Effector memory CD4-positive, alpha-beta T cell (primary cell): ENCODE measurements around the gene VPS51.
"Not testable (repeated sequence)": the region's sequence is repeated elsewhere in the genome, so short reads cannot be mapped to it uniquely, and the experiment has no call there.

Experiments used
- DNase-seq, 3 donors: peaks; one replicate each; pipeline ENCODE4 v3.0.0-alpha.2; 2020
- H3K27ac ChIP-seq: 2 replicates; pipeline ENCODE4 v1.7.0; 2013; ENCODE audit warnings: mild to moderate bottlenecking, low read length, moderate library complexity; ENCODE audit not compliant: insufficient read depth, poor library complexity, severe bottlenecking
- H3K27me3 ChIP-seq: replicated peaks from 2 replicates; pipeline ENCODE4 v1.7.0; 2013; ENCODE audit warnings: mild to moderate bottlenecking, low read length; ENCODE audit not compliant: insufficient read depth, control insufficient read depth, poor library complexity, severe bottlenecking
- H3K36me3 ChIP-seq: 2 replicates; pipeline ENCODE4 v1.7.0; 2013; ENCODE audit warnings: mild to moderate bottlenecking, low read length, moderate library complexity; ENCODE audit not compliant: control insufficient read depth, insufficient read depth
- H3K4me1 ChIP-seq: 2 replicates; pipeline ENCODE4 v1.7.0; 2013; ENCODE audit warnings: low read length, mild to moderate bottlenecking; ENCODE audit not compliant: control insufficient read depth, insufficient read depth, poor library complexity, severe bottlenecking
- H3K4me3 ChIP-seq: 2 replicates; pipeline ENCODE4 v1.7.0; 2013; ENCODE audit warnings: low read length, low read depth, mild to moderate bottlenecking; ENCODE audit not compliant: insufficient read depth, poor library complexity, severe bottlenecking
- H3K9me3 ChIP-seq: 2 replicates; pipeline ENCODE4 v1.7.0; 2013; ENCODE audit warnings: mild to moderate bottlenecking, low read length, moderate library complexity; ENCODE audit not compliant: control insufficient read depth

Gene VPS51

DNA sequence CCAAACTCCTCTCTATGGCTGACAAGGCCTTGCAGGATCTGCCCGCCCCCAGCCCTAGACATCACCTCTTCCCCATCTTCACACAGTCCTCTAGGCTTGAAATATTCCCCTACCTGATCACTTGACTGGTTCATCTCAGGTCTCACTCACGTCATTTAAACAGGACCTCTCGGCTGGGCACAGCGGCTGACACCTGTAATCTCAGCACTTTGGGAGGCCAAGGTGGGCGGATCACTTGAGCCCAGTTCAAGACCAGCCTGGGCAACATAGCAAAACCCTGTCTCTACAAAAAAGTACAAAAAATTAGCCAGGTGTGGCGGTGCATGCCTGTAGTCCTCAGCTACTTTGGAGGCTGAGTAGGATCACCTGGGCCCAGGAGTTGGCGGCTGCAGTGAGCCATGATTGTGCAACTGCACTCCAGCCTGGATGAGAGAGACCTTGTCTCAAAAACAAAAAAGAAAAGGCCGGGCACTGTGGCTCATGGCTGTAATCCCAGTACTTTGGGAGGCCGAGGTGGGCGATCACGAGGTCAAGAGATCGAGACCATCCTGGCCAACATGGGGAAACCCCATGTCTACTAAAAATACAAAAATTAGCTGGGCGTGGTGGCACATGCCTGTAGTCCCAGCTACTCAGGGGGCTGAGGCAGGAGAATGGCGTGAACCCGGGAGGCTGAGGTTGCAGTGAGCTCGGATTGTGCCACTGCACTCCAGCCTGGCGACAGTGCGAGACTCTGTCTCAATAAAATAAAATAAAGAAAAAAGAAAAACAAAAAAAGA lies 23.1 kb downstream of the VPS51 start:
- not testable (repeated sequence) for DNase-seq, H3K9me3 ChIP-seq, H3K4me3 ChIP-seq, H3K27ac ChIP-seq, H3K27me3 ChIP-seq
- H3K36me3 ChIP-seq, result peaks cover 39% of the 10 kb centered on the region
- H3K4me1 ChIP-seq, result peaks cover 30% of the 10 kb centered on the region

DNA sequence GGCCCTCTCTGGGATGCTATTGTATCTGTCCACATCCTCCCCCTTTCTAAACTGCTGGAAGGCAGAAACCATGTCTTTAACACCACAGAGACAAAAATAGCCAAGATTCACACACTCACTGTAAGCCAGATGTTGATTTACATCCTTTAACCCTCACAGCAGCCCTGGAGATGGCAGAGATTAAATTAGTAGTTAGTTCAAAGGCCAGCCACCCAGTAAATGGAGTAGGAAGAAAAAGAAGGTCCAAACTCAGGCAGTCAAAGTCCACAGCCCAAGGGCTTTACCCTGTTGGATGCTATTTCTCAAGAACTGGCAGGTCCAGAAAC lies 23.6 kb downstream of the VPS51 start:
- Histone ChIP-seq H3K9me3 (no peaks in the 10 kb centered on the region), H3K27ac (no peak overlapping the region), H3K27me3 (no peaks in the 10 kb centered on the region), H3K36me3 (peaks cover 44% of the 10 kb centered on the region), H3K4me1 (peaks cover 30% of the 10 kb centered on the region), H3K4me3 (no peak overlapping the region)
- no peak for DNase-seq

GRCh38 chr11:65120831-65121230 lies 24.8 kb downstream of the VPS51 start:
- no peak for DNase-seq
- Histone ChIP-seq H3K9me3 (no peaks in the 10 kb centered on the region), H3K36me3 (peaks cover 49% of the 10 kb centered on the region), H3K4me3 (peak overlapping the region; percentile 80), H3K27ac (peak overlapping the region; percentile 94), H3K4me1 (peaks cover 28% of the 10 kb centered on the region), H3K27me3 (no peaks in the 10 kb centered on the region)

- Histone ChIP-seq H3K4me1 (peaks cover 21% of the 10 kb centered on the region), H3K9me3 (no peaks in the 10 kb centered on the region), H3K27ac (peak overlapping the region; percentile 94), H3K36me3 (peaks cover 51% of the 10 kb centered on the region), H3K27me3 (no peaks in the 10 kb centered on the region), H3K4me3 (peak overlapping the region; percentile 80)
- DNase-seq, result no peak
Measured at GRCh38 chr11:65121447-65121864, 25.4 kb downstream of the VPS51 start.

- H3K36me3 ChIP-seq, result peaks cover 58% of the 10 kb centered on the region
Measured at GRCh38 chr11:65121865-65122696, 26.1 kb downstream of the VPS51 start, which contains the start of the genes FAU and MRPL49. FAU (minus strand) TSS chr11:65122134; CDS start chr11:65121813, 321 bp downstream. MRPL49 (plus strand) TSS chr11:65122321; CDS start chr11:65122347, 26 bp downstream.

GRCh38 chr11:65124480-65125196 lies 28.6 kb downstream of the VPS51 start:
- H3K4me1 ChIP-seq, result peaks cover 12% of the 10 kb centered on the region
- no peaks in the 10 kb centered on the region for H3K27me3 ChIP-seq
- DNase-seq, result no peak
- H3K9me3 ChIP-seq, result no peaks in the 10 kb centered on the region
- no peak overlapping the region for H3K4me3 ChIP-seq
- H3K36me3 ChIP-seq, result peaks cover 68% of the 10 kb centered on the region
- no peak overlapping the region for H3K27ac ChIP-seq

More at GRCh38 chr11:65121865-65122696, 26.1 kb downstream of the VPS51 start, which contains the start of the genes FAU and MRPL49:
- peak within 1 kb of the TSS; percentile 80 for H3K4me3 ChIP-seq
- H3K27me3 ChIP-seq, result no peaks in the 10 kb centered on the region
- H3K9me3 ChIP-seq, result no peaks in the 10 kb centered on the region
- peak; percentile 97 to 98 (median 97) for DNase-seq
- H3K27ac ChIP-seq, result peak within 1 kb of the TSS; percentile 94
- H3K4me1 ChIP-seq, result peaks cover 15% of the 10 kb centered on the region

- peaks cover 68% of the 10 kb centered on the region for H3K36me3 ChIP-seq
- no peaks in the 10 kb centered on the region for H3K9me3 ChIP-seq
- H3K4me3 ChIP-seq, result no peak overlapping the region
- no peaks in the 10 kb centered on the region for H3K27me3 ChIP-seq
- DNase-seq, result no peak
- peaks cover 12% of the 10 kb centered on the region for H3K4me1 ChIP-seq
- no peak overlapping the region for H3K27ac ChIP-seq
Measured at GRCh38 chr11:65125197-65126056, 29.4 kb downstream of the VPS51 start.

DNA sequence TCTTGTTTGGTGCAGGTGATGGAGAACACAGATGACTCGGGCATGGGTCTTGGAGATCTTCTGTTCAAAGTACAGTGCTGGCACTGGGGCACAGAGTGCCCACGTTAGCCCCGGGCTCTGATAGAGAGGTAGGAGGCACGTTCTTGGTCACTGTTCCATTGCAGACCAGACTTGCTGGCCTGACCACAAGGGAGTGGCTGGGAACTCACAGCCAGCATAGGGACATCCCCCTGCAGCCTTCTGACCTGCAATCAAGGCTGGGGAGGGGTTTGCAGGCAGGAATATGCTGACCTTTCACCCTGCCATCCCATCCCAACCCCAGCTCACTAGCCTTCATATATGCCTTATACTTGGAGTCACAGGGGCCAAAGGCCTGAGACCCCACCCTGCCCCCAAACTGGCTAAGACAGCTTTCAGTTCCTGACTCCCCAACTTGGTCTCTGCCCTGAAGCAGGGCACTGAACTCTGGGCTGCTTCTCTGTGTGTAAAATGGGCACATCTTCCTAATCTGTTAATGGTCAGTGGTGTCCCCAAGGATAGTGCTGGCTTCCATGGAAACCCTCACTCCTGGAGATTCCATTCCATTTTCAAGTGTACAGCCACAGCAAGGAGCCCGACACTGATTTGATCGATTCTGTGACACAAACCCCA lies 30.7 kb downstream of the VPS51 start:
- no peak for DNase-seq
- Histone ChIP-seq H3K4me1 (peaks cover 7% of the 10 kb centered on the region), H3K27me3 (no peaks in the 10 kb centered on the region), H3K36me3 (peaks cover 77% of the 10 kb centered on the region), H3K27ac (no peak overlapping the region), H3K9me3 (no peaks in the 10 kb centered on the region), H3K4me3 (no peak overlapping the region)
